Measurements from ENCODE around the gene TOE1. TPM values are rescaled to one million over a fixed set of nuclear protein-coding genes. Genes with fewer than 3 reads are reported as not detected.
A peak's percentile ranks its signal among the peaks of the same experiment; 100 is the strongest.

TOE1 gene
- total and polyA plus RNA-seq, 2 of the 8 experiments (the other 6 are each of a cell fraction or from before 2014, with no cell fraction given) = 15.2 to 25.8 TPM

GRCh38 chr1:45299981-45300668 is 39.8 kb upstream of the TOE1 start:
- peaks cover 2% of the 10 kb centered on the region for H3K23me2 ChIP-seq (ENCODE audit: low read depth, low read length)
- H3K18ac ChIP-seq (ENCODE audit: extremely low read depth, low read length) = no peak overlapping the region
- H3K4me2 ChIP-seq (ENCODE audit: insufficient read depth in 1 of 2, low read depth in 2 of 2, low read length in 2 of 2) = no peak overlapping the region
- 52% methylated on average over 4 of the region's 4 CpGs; no CpG with 5 or more reads in 1 of the 2 experiments for whole genome bisulfite sequencing, 2 experiments (ENCODE audit: extremely low coverage in 1 of 2, insufficient coverage in 1 of 2, insufficient read length in 1 of 2, insufficient replicate concordance in 2 of 2, low coverage in 1 of 2, low lambda C conversion rate in 2 of 2, missing lambda C conversion rate in 1 of 2)
- H3K14ac ChIP-seq (ENCODE audit: insufficient read length) = no peak overlapping the region
- H2BK120ac ChIP-seq (replicated peaks; ENCODE audit: low read depth, low read length) = no peak overlapping the region
- H4K8ac ChIP-seq (ENCODE audit: extremely low read depth, insufficient read depth, low read length) = no peak overlapping the region
- H3K4me1 ChIP-seq (replicated peaks in 1 of 4; ENCODE audit: control insufficient read depth in 3 of 4, insufficient read depth in 4 of 4, low read length in 3 of 4) = peaks cover 6 to 13% (median 10%) of the 10 kb centered on the region in 4 experiments
- H3K27ac ChIP-seq (ENCODE audit: low read depth, low read length) = no peak overlapping the region
- H2BK20ac ChIP-seq (ENCODE audit: low read length) = no peak overlapping the region
- DNase-seq (ENCODE audit: low read depth in 1 of 2, low spot score in 2 of 2) = peak in 1 of 2 experiments; percentile 46
- no peak overlapping the region for H3K9ac ChIP-seq (replicated peaks in 1 of 4; ENCODE audit: extremely low read depth in 1 of 4, low read depth in 3 of 4, low read length in 3 of 4)
- no peaks in the 10 kb centered on the region for H4K20me1 ChIP-seq (replicated peaks in 1 of 2; ENCODE audit: control insufficient read depth in 1 of 2, insufficient read depth in 2 of 2, low read length in 2 of 2)
- H3K56ac ChIP-seq (replicated peaks; ENCODE audit: insufficient read length, low read depth, low read length) = no peak overlapping the region
- H2BK12ac ChIP-seq (ENCODE audit: low read depth, low read length) = no peak overlapping the region; the same call in 1 of the 2 replicates
- no peak overlapping the region for H3K23ac ChIP-seq (ENCODE audit: insufficient read length)
- no peak overlapping the region for H3K4me3 ChIP-seq (ENCODE audit: extremely low read depth in 1 of 4, insufficient read depth in 2 of 4, low read depth in 3 of 4, low read length in 4 of 4)
- FAIRE-seq = peak; percentile 90
- H3K9me3 ChIP-seq (ENCODE audit: insufficient read depth in 2 of 2, low read depth in 1 of 2, low read length in 1 of 2) = no peaks in the 10 kb centered on the region
- no peaks in the 10 kb centered on the region; a peak in 1 of 4 replicates for H3K79me2 ChIP-seq (ENCODE audit: control insufficient read depth in 1 of 2, insufficient read depth in 2 of 2, low read length in 2 of 2)
- TF ChIP-seq CTCF (IDR thresholded peaks at IDR 0.05; ENCODE audit: control extremely low read depth in 1 of 3, insufficient read depth in 1 of 3, low read depth in 1 of 3, low read length in 3 of 3) (peak; percentile 12 to 85 (median 76)), RAD21 (IDR thresholded peaks at IDR 0.05 in 1 of 2, conservative IDR thresholded peaks at IDR 0.05 in 1 of 2; ENCODE audit: low read depth in 2 of 2, low read length in 2 of 2) (peak; percentile 93 to 95), SIRT6 (IDR thresholded peaks at IDR 0.05; ENCODE audit: low read length) (no peak), NRF1 (IDR thresholded peaks at IDR 0.05; ENCODE audit: low read depth, low read length) (no peak)
- H3K79me1 ChIP-seq (ENCODE audit: low read depth, low read length) = no peaks in the 10 kb centered on the region
- H3K27me3 ChIP-seq (replicated peaks in 1 of 4; ENCODE audit: control insufficient read depth in 3 of 4, extremely low read depth in 1 of 4, insufficient read depth in 3 of 4, low read length in 3 of 4) = no peaks in the 10 kb centered on the region
- 0 out of 2 replicates have a peak overlapping the region, but pooled peaks have one; percentile 40 for H2BK15ac ChIP-seq (ENCODE audit: low read length)
- CTCF ChIA-PET (ENCODE audit: partially characterized antibody) = interaction anchor here (0.5 to 19.1 kb wide), 43 partner anchors 8 to 734 kb away, joined by 3 to 424 read pairs (median 3); partner anchors contain the start of genes BEST4, HECTD3, HPDL and MUTYH
- POLR2A ChIA-PET (ENCODE audit: partially characterized antibody) = interaction anchor here (0.5 to 9.9 kb wide), 6 partner anchors 25 to 283 kb away, joined by 3 to 194 read pairs (median 4); partner anchors contain the start of genes HPDL, MUTYH and ZSWIM5
- no peak overlapping the region for H4K91ac ChIP-seq (replicated peaks; ENCODE audit: insufficient read length, low read length)
- no peak overlapping the region for H3K4ac ChIP-seq (replicated peaks; ENCODE audit: insufficient read length, low read depth, low read length)
- no peaks in the 10 kb centered on the region for H3K36me3 ChIP-seq (ENCODE audit: control insufficient read depth in 2 of 4, insufficient read depth in 4 of 4, low read length in 3 of 4)
- H2BK5ac ChIP-seq (ENCODE audit: low read depth, low read length) = no peak overlapping the region
- no peak overlapping the region for H2AK5ac ChIP-seq (ENCODE audit: low read depth, low read length)
- H2AFZ ChIP-seq (ENCODE audit: low read length) = no peak overlapping the region
- H4K5ac ChIP-seq (ENCODE audit: insufficient read length, low read depth, low read length) = no peak overlapping the region
